Upper lobe of left lung (tissue), 6 donors: Measurements from ENCODE around the gene VPS13C. TPM values are rescaled to one million over a fixed set of nuclear protein-coding genes. Genes with fewer than 3 reads are reported as not detected.

Experiments
- ATAC-seq, 2 donors: fragments of 200-7000 bp; cut with Tn5 transposase; one replicate each; pipeline ENCODE4 v1.9.1; 2022; ENCODE audit warnings: mild to moderate bottlenecking in 2 of 2, moderate library complexity in 2 of 2; ENCODE audit not compliant: low FRiP score in 2 of 2
- DNase-seq, 2 donors: peaks; one replicate each; pipeline ENCODE4 v3.0.0-alpha.2; 2019 to 2020
- H3K27ac ChIP-seq, 4 donors: fragments of 200-600 bp; sonication (generic); one replicate each; pipeline ENCODE4 v1.5.1; 2016 to 2019
- H3K27me3 ChIP-seq, 4 donors: fragments of 200-600 bp; sonication (generic); one replicate each; pipeline ENCODE4 v1.5.1; 2017 to 2019
- H3K36me3 ChIP-seq, 4 donors: fragments of 200-600 bp; sonication (generic); one replicate each; pipeline ENCODE4 v1.5.1; 2016 to 2019
- H3K4me1 ChIP-seq, 4 donors: fragments of 200-600 bp; sonication (generic); one replicate each; pipeline ENCODE4 v1.5.1; 2018 to 2019
- H3K4me3 ChIP-seq, 4 donors: fragments of 200-600 bp; sonication (generic); one replicate each; pipeline ENCODE4 v1.5.1; 2017 to 2019; ENCODE audit warnings: mild to moderate bottlenecking in 2 of 4, moderate library complexity in 1 of 4
- H3K9me3 ChIP-seq, 4 donors: fragments of 200-600 bp; sonication (generic); one replicate each; pipeline ENCODE4 v1.5.1; 2018 to 2019
- CTCF ChIP-seq, 6 experiments: fragments of 450-650 bp in 4 of 6; fragments of 200-600 bp in 2 of 6; sonication (generic) in 2 of 6; IDR thresholded peaks; one replicate each; pipeline ENCODE4 v1.5.1; 2016 to 2019; ENCODE audit warnings: antibody characterized with exemption in 6 of 6
- EP300 ChIP-seq, 4 donors: sonication (generic); formaldehyde crosslinking; IDR thresholded peaks; one replicate each; pipeline ENCODE4 v1.5.1; 2017; ENCODE audit warnings: antibody characterized with exemption in 4 of 4, control low read depth in 2 of 4
- POLR2A ChIP-seq, 4 donors: fragments of 450-650 bp; IDR thresholded peaks; one replicate each; pipeline ENCODE4 v1.5.1; 2016 to 2017; ENCODE audit warnings: antibody characterized with exemption in 4 of 4, mild to moderate bottlenecking in 2 of 4
- POLR2AphosphoS5 ChIP-seq, 2 donors: sonication (generic); formaldehyde crosslinking; IDR thresholded peaks; one replicate each; pipeline ENCODE4 v1.5.1; 2017; ENCODE audit warnings: antibody characterized with exemption in 2 of 2
- WGBS, 2 donors: methylation state at CpG; one replicate each; pipeline ENCODE4 v1.1.5; 2017 to 2018; 5-methylcytosine and 5-hydroxymethylcytosine counted together
- total RNA-seq, 6 donors: library from RNA; depleted of rRNA in 4 of 6; stranded (reverse); fragments of >200 nt in 4 of 6; gene quantifications; one replicate each; pipeline versions ENCODE4 v1.1.0 to v1.2.1, GENCODE V29; 2016 to 2021
- donor health status: DM: no; HTN: no; CAD: no; lungs with moderate emphysema.
- donor health status: DM: no; HTN: yes; CAD: no; lungs with severe emphysema.

Gene VPS13C
- total RNA-seq, 6 donors from 2014 or later, result 73.7 to 180 (median 97.4) TPM

- no peak overlapping the region for H3K27ac ChIP-seq
- 95 to 100% methylated on average over 1 of the region's 1 CpG for WGBS, 2 donors
- no peaks in the 10 kb centered on the region for H3K27me3 ChIP-seq
- DNase-seq (no peak), ATAC-seq (no peak)
- TF ChIP-seq EP300 (IDR thresholded peaks at IDR 0.05) (no peak), POLR2A (IDR thresholded peaks at IDR 0.05) (no peak), POLR2AphosphoS5 (IDR thresholded peaks at IDR 0.05) (no peak)
- peaks cover 0 to 44% (median 16%) of the 10 kb centered on the region in 4 donors for H3K36me3 ChIP-seq
- H3K9me3 ChIP-seq, result peaks cover 3 to 23% (median 16%) of the 10 kb centered on the region in 4 donors
- no peaks in the 10 kb centered on the region for H3K4me1 ChIP-seq
- H3K4me3 ChIP-seq, result no peak overlapping the region
These were observed 168.1 kb downstream of the VPS13C start for GRCh38 chr15:61892140-61892539.

GRCh38 chr15:61890106-61890505 lies 170.1 kb downstream of the VPS13C start:
- ATAC-seq, result no peak

GRCh38 chr15:61889706-61890105 lies 170.5 kb downstream of the VPS13C start:
- Histone ChIP-seq H3K4me1 (no peaks in the 10 kb centered on the region), H3K4me3 (no peak overlapping the region), H3K9me3 (peaks cover 3 to 23% (median 16%) of the 10 kb centered on the region in 4 donors), H3K27me3 (no peaks in the 10 kb centered on the region), H3K36me3 (peaks cover 0 to 39% (median 15%) of the 10 kb centered on the region in 4 donors), H3K27ac (no peak overlapping the region)
- DNase-seq (no peak), ATAC-seq (no peak)
- TF ChIP-seq EP300 (IDR thresholded peaks at IDR 0.05), result no peak
- no peak for TF ChIP-seq POLR2AphosphoS5 (IDR thresholded peaks at IDR 0.05)
- no peak for TF ChIP-seq POLR2A (IDR thresholded peaks at IDR 0.05)
- no peak for TF ChIP-seq CTCF (IDR thresholded peaks at IDR 0.05)
- 83 to 85% methylated on average over 3 of the region's 3 CpGs for WGBS, 2 donors

More at GRCh38 chr15:61890106-61890505, 170.1 kb downstream of the VPS13C start:
- no peak overlapping the region for H3K4me3 ChIP-seq
- H3K27me3 ChIP-seq, result no peaks in the 10 kb centered on the region
- TF ChIP-seq CTCF (IDR thresholded peaks at IDR 0.05), result no peak
- no peak for TF ChIP-seq EP300 (IDR thresholded peaks at IDR 0.05)
- no peak for TF ChIP-seq POLR2A (IDR thresholded peaks at IDR 0.05)
- no peak for TF ChIP-seq POLR2AphosphoS5 (IDR thresholded peaks at IDR 0.05)
- no peaks in the 10 kb centered on the region for H3K4me1 ChIP-seq
- H3K27ac ChIP-seq, result no peak overlapping the region
- H3K36me3 ChIP-seq, result peaks cover 0 to 40% (median 15%) of the 10 kb centered on the region in 4 donors
- peaks cover 3 to 23% (median 16%) of the 10 kb centered on the region in 4 donors for H3K9me3 ChIP-seq
- 82 to 89% methylated on average over 2 of the region's 2 CpGs for WGBS, 2 donors
- DNase-seq, result no peak

- Histone ChIP-seq H3K27ac (no peak overlapping the region), H3K27me3 (no peaks in the 10 kb centered on the region), H3K4me1 (no peaks in the 10 kb centered on the region), H3K36me3 (peaks cover 0 to 35% (median 12%) of the 10 kb centered on the region in 4 donors), H3K9me3 (peaks cover 3 to 11% (median 6%) of the 10 kb centered on the region in 4 donors), H3K4me3 (no peak overlapping the region)
- ATAC-seq (no peak), DNase-seq (no peak)
- TF ChIP-seq EP300 (IDR thresholded peaks at IDR 0.05) (no peak), CTCF (IDR thresholded peaks at IDR 0.05) (no peak), POLR2A (IDR thresholded peaks at IDR 0.05) (no peak), POLR2AphosphoS5 (IDR thresholded peaks at IDR 0.05) (no peak)
- WGBS, 2 donors, result 64 to 73% methylated on average over 5 of the region's 5 CpGs
These were observed 172.0 kb downstream of the VPS13C start for GRCh38 chr15:61888074-61888780.

GRCh38 chr15:61880084-61880483 lies 180.2 kb downstream of the VPS13C start:
- H3K4me3 ChIP-seq, result no peak overlapping the region
- TF ChIP-seq POLR2A (IDR thresholded peaks at IDR 0.05) (no peak), CTCF (IDR thresholded peaks at IDR 0.05) (no peak), POLR2AphosphoS5 (IDR thresholded peaks at IDR 0.05) (no peak)
- 85 to 86% methylated on average over 5 of the region's 5 CpGs for WGBS, 2 donors
- H3K27ac ChIP-seq, result no peak overlapping the region
- no peak for DNase-seq
- H3K27me3 ChIP-seq, result no peaks in the 10 kb centered on the region
- no peaks in the 10 kb centered on the region for H3K9me3 ChIP-seq
- peaks cover 0 to 43% (median 1%) of the 10 kb centered on the region in 4 donors for H3K36me3 ChIP-seq
- no peak for ATAC-seq
- no peaks in the 10 kb centered on the region for H3K4me1 ChIP-seq
